Measurements from ENCODE around the gene EPHA7. TPM values are rescaled to one million over a fixed set of nuclear protein-coding genes. Genes with fewer than 3 reads are reported as not detected.

The EPHA7 gene
- total RNA-seq, 1 experiment from 2014 or later = not detected

DNA sequence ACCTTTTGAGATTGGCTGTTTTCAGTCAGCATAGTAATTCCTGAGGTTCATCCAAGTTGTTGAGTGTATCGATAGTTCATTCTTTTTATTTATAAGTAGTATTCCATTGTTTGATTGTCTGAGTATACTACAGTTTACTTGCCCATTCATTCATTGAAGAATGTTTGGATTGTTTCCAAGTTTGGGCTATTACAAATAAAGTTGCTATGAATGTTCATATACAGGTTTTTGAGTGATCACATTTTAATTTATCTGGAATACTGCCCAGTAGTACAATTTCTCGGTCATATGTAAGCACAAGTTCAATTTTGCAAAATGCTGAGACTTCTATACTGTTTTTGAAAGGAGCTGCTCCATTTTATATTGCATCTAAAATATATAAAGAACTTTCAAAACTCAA is 14.2 kb upstream of the EPHA7 start:
- Mint-ChIP-seq H3K9me3 (ENCODE audit: unreplicated experiment) (no peaks in the 10 kb centered on the region), H3K4me3 (ENCODE audit: unreplicated experiment) (no peak overlapping the region), H3K27me3 (ENCODE audit: insufficient read depth, unreplicated experiment) (no peaks in the 10 kb centered on the region), H3K27ac (ENCODE audit: unreplicated experiment) (no peak overlapping the region), H3K4me1 (ENCODE audit: low read depth, unreplicated experiment) (no peaks in the 10 kb centered on the region), H3K36me3 (ENCODE audit: insufficient read depth, unreplicated experiment) (no peaks in the 10 kb centered on the region)
- Histone ChIP-seq H3K4me3 (ENCODE audit: low read depth, low read length) (no peak overlapping the region), H3K27me3 (replicated peaks; ENCODE audit: control insufficient read depth, insufficient read depth, low read length) (no peaks in the 10 kb centered on the region), H3K9me3 (no peaks in the 10 kb centered on the region), H3K4me1 (no peaks in the 10 kb centered on the region), H3K36me3 (ENCODE audit: control insufficient read depth, insufficient read depth, low read length) (no peaks in the 10 kb centered on the region)
- no TSS peak for BruUV-seq (replicated peaks)
- CTCF ChIA-PET = no interaction called here
- no peak for DNase-seq
- TF ChIP-seq, protein P1, sequence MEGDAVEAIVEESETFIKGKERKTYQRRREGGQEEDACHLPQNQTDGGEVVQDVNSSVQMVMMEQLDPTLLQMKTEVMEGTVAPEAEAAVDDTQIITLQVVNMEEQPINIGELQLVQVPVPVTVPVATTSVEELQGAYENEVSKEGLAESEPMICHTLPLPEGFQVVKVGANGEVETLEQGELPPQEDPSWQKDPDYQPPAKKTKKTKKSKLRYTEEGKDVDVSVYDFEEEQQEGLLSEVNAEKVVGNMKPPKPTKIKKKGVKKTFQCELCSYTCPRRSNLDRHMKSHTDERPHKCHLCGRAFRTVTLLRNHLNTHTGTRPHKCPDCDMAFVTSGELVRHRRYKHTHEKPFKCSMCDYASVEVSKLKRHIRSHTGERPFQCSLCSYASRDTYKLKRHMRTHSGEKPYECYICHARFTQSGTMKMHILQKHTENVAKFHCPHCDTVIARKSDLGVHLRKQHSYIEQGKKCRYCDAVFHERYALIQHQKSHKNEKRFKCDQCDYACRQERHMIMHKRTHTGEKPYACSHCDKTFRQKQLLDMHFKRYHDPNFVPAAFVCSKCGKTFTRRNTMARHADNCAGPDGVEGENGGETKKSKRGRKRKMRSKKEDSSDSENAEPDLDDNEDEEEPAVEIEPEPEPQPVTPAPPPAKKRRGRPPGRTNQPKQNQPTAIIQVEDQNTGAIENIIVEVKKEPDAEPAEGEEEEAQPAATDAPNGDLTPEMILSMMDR (IDR thresholded peaks at IDR 0.05; ENCODE audit: insufficient read depth in 1 of 2, low read depth in 1 of 2, low read length in 1 of 2, severe bottlenecking in 1 of 2, unreplicated experiment in 1 of 2) = no peak
- POLR2A ChIA-PET = no interaction called here
- intact Hi-C loops (cut with micrococcal nuclease; ENCODE audit: unreplicated experiment) = no loop called here

DNA sequence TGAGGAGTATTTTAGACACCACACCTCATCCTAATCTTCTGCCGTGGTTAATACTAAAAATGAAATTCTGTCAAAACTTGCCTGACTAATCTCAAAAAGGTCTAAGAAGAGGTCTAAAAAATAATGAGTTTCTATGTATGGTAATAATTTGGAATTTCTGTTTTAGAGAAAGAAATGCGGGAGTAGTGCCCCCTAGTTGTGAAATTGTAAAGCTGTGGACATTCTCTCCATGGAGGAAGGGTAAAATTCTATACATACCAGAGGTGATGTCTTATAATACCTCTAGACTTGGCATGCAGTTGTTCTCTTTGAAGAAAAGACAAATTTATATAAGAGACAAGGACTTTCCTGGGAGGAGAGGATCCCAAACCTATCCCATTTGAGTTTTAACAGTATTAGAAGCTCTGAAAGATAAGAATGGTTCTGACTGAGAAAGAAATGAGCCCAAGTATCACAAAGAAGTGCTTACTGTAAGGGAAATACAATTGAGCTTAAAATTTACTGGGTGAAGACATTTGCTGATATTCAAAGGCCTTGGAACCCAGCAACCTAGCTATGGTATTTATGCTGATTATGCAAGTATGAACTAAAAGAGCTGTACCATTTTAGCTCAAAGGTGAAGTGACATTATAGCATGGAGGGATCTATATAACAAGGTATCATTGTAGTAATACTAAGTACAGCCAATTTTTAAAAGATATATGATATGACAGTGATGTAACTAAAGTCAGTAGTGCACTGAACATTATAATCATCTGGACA is 5.1 kb upstream of the EPHA7 start:
- H3K36me3 ChIP-seq (ENCODE audit: control insufficient read depth, insufficient read depth, low read length) = no peaks in the 10 kb centered on the region
- H3K27me3 ChIP-seq (replicated peaks; ENCODE audit: control insufficient read depth, insufficient read depth, low read length) = no peaks in the 10 kb centered on the region
- Mint-ChIP-seq H3K4me3 (ENCODE audit: unreplicated experiment) (no peak overlapping the region), H3K27me3 (ENCODE audit: insufficient read depth, unreplicated experiment) (peaks cover 7% of the 10 kb centered on the region), H3K4me1 (ENCODE audit: low read depth, unreplicated experiment) (no peaks in the 10 kb centered on the region), H3K36me3 (ENCODE audit: insufficient read depth, unreplicated experiment) (no peaks in the 10 kb centered on the region), H3K9me3 (ENCODE audit: unreplicated experiment) (no peaks in the 10 kb centered on the region), H3K27ac (ENCODE audit: unreplicated experiment) (no peak overlapping the region)
- H3K9me3 ChIP-seq = no peaks in the 10 kb centered on the region
- intact Hi-C loops (cut with micrococcal nuclease; ENCODE audit: unreplicated experiment) = loop anchor here (1.0 to 10.0 kb wide), 3 partner anchors 370 to 628 kb away; no protein-coding TSS in a partner anchor
- ChIA-PET POLR2A (no interaction called here), CTCF (interaction anchor here (1.0 kb wide), 1 partner anchor 830 kb away, joined by 3 read pairs; no protein-coding TSS in a partner anchor)
- no peak overlapping the region for H3K4me3 ChIP-seq (ENCODE audit: low read depth, low read length)
- no peak for DNase-seq
- peaks cover 7% of the 10 kb centered on the region; the same call in 1 of the 2 replicates for H3K4me1 ChIP-seq
- TF ChIP-seq, protein P1 (IDR thresholded peaks at IDR 0.05; ENCODE audit: insufficient read depth in 1 of 2, low read depth in 1 of 2, low read length in 1 of 2, severe bottlenecking in 1 of 2, unreplicated experiment in 1 of 2) = peak in 1 of 2 experiments; percentile 25
- BruUV-seq (replicated peaks) = no TSS peak

DNA sequence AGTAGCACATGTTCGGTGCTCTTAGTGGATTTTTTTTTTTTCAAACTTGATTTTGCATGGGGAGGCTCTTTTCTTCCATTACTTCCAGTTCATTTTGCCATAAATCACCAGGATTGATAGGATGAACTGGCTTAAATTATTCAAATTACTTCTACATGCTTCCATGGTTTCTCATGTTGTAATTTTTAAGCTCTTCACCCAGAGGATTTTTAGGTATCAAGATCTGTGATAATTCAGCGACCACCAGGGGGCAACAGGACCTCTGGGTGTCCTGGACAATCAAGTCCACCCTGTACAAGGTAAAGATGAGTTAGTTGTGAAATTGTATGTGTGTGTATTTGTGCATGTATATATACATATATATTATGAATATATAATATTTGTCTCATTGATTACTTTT is 4.2 kb upstream of the EPHA7 start:
- no peaks in the 10 kb centered on the region for H3K4me1 Mint-ChIP-seq (ENCODE audit: low read depth, unreplicated experiment)
- TF ChIP-seq, protein P1 (IDR thresholded peaks at IDR 0.05; ENCODE audit: insufficient read depth in 1 of 2, low read depth in 1 of 2, low read length in 1 of 2, severe bottlenecking in 1 of 2, unreplicated experiment in 1 of 2) = peak; percentile 33 to 63
- DNase-seq = peak; percentile 41 to 66
- H3K9me3 ChIP-seq = no peaks in the 10 kb centered on the region
- no peaks in the 10 kb centered on the region for H3K9me3 Mint-ChIP-seq (ENCODE audit: unreplicated experiment)
- ChIA-PET POLR2A (no interaction called here), CTCF (interaction anchor here (0.6 to 1.0 kb wide), 3 partner anchors 15 to 831 kb away, joined by 3 to 4 read pairs (median 3); no protein-coding TSS in a partner anchor)
- H3K27me3 ChIP-seq (replicated peaks; ENCODE audit: control insufficient read depth, insufficient read depth, low read length) = no peaks in the 10 kb centered on the region; the same call in 1 of the 2 replicates
- no peak overlapping the region for H3K4me3 Mint-ChIP-seq (ENCODE audit: unreplicated experiment)
- no peaks in the 10 kb centered on the region for H3K36me3 Mint-ChIP-seq (ENCODE audit: insufficient read depth, unreplicated experiment)
- BruUV-seq (replicated peaks) = no TSS peak
- no peak overlapping the region for H3K27ac Mint-ChIP-seq (ENCODE audit: unreplicated experiment)
- H3K4me3 ChIP-seq (ENCODE audit: low read depth, low read length) = no peak overlapping the region
- H3K4me1 ChIP-seq = peaks cover 15% of the 10 kb centered on the region; the same call in 1 of the 2 replicates
- intact Hi-C loops (cut with micrococcal nuclease; ENCODE audit: unreplicated experiment) = loop anchor here (5.0 to 10.0 kb wide), 2 partner anchors 369 to 629 kb away; no protein-coding TSS in a partner anchor
- H3K27me3 Mint-ChIP-seq (ENCODE audit: insufficient read depth, unreplicated experiment) = peaks cover 12% of the 10 kb centered on the region
- no peaks in the 10 kb centered on the region for H3K36me3 ChIP-seq (ENCODE audit: control insufficient read depth, insufficient read depth, low read length)

All from Caco-2 (cell line).